Right atrium auricular region (tissue), 2 donors: ENCODE measurements around the gene DNAH7. TPM values are rescaled to one million over a fixed set of nuclear protein-coding genes. Genes with fewer than 3 reads are reported as not detected.

ENCODE experiments used
- DNase-seq: peaks from one replicate; pipeline ENCODE4 v3.0.0-alpha.2; 2019; ENCODE audit warnings: low spot score
- H3K27ac ChIP-seq, 2 donors: fragments of 200-600 bp; sonication (generic); 1 replicate in 1 of 2; 2 replicates in 1 of 2; pipeline ENCODE4 v1.5.1; 2016 to 2019
- H3K27me3 ChIP-seq, 2 donors: fragments of 200-600 bp; sonication (generic); one replicate each; pipeline versions ENCODE4 v1.5.1 to v1.6.0; 2017 to 2019
- H3K36me3 ChIP-seq: fragments of 200-600 bp; sonication (generic); one replicate; pipeline ENCODE4 v1.5.1; 2016
- H3K4me1 ChIP-seq, 2 donors: fragments of 200-600 bp; sonication (generic); one replicate each; pipeline versions ENCODE4 v1.5.1 to v1.6.0; 2017 to 2019
- H3K4me3 ChIP-seq, 2 donors: fragments of 200-600 bp; sonication (generic); 1 replicate in 1 of 2; 2 replicates in 1 of 2; pipeline ENCODE4 v1.5.1; 2017 to 2019; ENCODE audit warnings: mild to moderate bottlenecking in 1 of 2, moderate library complexity in 1 of 2
- H3K9me3 ChIP-seq, 2 donors: fragments of 200-600 bp; sonication (generic); one replicate each; pipeline ENCODE4 v1.5.1; 2019
- total RNA-seq, 2 donors: library from RNA; depleted of rRNA; stranded (reverse); fragments of >200 nt; gene quantifications; one replicate each; pipeline ENCODE4 v1.1.0, GENCODE V29; 2016
- TF ChIP-seq, protein P1 (sequence below), 2 donors: fragments of 200-600 bp; sonication (generic); IDR thresholded peaks; one replicate each; pipeline ENCODE4 v1.5.1; 2019; ENCODE audit warnings: antibody characterized with exemption in 2 of 2

Gene DNAH7
- total RNA-seq, 2 donors from 2014 or later, result 0.16 to 0.52 TPM

DNA sequence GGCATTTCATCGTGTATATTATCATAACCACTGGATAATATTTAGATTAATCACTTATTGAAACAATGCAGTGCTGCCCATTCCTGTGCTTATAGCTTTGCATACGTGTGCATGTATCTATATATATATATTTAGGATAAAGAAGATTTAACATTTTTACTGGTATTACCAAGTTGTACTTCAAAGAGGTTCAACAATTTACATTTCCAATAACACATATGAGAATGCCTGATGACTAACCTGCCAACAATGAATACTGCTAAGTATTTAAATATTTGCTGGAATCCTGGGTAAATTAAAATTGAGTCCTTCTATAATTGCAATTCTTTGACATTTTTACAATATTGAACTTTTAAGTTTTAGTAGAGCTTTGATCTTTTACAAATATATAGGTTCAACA, 300.2 kb downstream of the DNAH7 start:
- H3K36me3 ChIP-seq, result no peaks in the 10 kb centered on the region
- H3K9me3 ChIP-seq, result peaks cover 0 to 12% of the 10 kb centered on the region in 2 donors
- no peak overlapping the region for H3K27ac ChIP-seq
- H3K4me1 ChIP-seq, result no peaks in the 10 kb centered on the region
- no peak for DNase-seq
- no peak overlapping the region for H3K4me3 ChIP-seq
- TF ChIP-seq, protein P1, sequence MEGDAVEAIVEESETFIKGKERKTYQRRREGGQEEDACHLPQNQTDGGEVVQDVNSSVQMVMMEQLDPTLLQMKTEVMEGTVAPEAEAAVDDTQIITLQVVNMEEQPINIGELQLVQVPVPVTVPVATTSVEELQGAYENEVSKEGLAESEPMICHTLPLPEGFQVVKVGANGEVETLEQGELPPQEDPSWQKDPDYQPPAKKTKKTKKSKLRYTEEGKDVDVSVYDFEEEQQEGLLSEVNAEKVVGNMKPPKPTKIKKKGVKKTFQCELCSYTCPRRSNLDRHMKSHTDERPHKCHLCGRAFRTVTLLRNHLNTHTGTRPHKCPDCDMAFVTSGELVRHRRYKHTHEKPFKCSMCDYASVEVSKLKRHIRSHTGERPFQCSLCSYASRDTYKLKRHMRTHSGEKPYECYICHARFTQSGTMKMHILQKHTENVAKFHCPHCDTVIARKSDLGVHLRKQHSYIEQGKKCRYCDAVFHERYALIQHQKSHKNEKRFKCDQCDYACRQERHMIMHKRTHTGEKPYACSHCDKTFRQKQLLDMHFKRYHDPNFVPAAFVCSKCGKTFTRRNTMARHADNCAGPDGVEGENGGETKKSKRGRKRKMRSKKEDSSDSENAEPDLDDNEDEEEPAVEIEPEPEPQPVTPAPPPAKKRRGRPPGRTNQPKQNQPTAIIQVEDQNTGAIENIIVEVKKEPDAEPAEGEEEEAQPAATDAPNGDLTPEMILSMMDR (IDR thresholded peaks at IDR 0.05), result no peak
- H3K27me3 ChIP-seq, result no peaks in the 10 kb centered on the region

DNA sequence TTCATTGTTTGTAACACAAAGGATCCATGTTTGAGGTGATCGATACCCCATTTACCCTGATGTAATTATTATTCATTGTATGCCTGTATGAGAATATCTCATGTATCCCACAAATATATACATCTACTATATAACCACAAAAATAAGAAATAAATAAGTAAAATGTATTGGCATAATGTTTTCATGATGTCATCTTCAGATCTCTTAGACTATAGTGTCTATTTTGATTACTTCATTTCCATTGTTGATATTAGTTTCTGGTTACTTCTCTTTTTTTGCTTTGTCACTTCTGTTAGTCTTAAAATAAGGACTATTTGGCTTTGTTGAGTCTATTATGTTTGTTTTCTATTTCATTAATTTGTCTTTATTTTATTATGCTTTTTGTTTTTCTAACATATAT, 301.9 kb downstream of the DNAH7 start:
- Histone ChIP-seq H3K4me3 (no peak overlapping the region), H3K36me3 (no peaks in the 10 kb centered on the region), H3K27ac (no peak overlapping the region), H3K4me1 (no peaks in the 10 kb centered on the region), H3K27me3 (no peaks in the 10 kb centered on the region), H3K9me3 (peaks cover 0 to 12% of the 10 kb centered on the region in 2 donors)
- TF ChIP-seq, protein P1 (IDR thresholded peaks at IDR 0.05), result no peak
- no peak for DNase-seq

DNA sequence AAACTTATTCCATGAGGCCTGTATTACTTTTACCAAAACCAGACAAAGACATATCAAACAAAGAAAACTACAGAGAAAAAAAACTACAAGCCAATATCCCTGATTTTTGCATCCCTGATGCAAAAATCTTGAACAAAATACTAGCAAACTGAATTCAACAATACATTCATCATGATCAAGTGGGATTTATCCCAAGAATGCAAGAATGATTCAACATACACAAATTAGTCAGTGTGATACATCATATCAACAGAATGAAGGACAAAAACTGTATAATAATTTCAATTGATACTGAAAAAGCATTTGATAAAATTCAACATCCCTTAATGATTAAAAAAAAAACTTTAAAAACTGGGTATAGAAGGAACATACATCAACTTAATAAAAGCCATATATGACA, 304.8 kb downstream of the DNAH7 start:
- Histone ChIP-seq H3K4me1 (no peaks in the 10 kb centered on the region), H3K36me3 (no peaks in the 10 kb centered on the region), H3K4me3 (no peak overlapping the region), H3K27ac (no peak overlapping the region), H3K9me3 (peaks cover 0 to 24% of the 10 kb centered on the region in 2 donors), H3K27me3 (no peaks in the 10 kb centered on the region)
- TF ChIP-seq, protein P1 (IDR thresholded peaks at IDR 0.05), result no peak
- DNase-seq, result no peak

GRCh38 chr2:195759877-195760276, 308.8 kb downstream of the DNAH7 start:
- DNase-seq, result no peak
- H3K4me3 ChIP-seq, result no peak overlapping the region
- no peak overlapping the region for H3K27ac ChIP-seq
- peaks cover 0 to 20% of the 10 kb centered on the region in 2 donors for H3K9me3 ChIP-seq
- H3K36me3 ChIP-seq, result no peaks in the 10 kb centered on the region
- H3K4me1 ChIP-seq, result no peaks in the 10 kb centered on the region
- TF ChIP-seq, protein P1 (IDR thresholded peaks at IDR 0.05), result no peak
- H3K27me3 ChIP-seq, result no peaks in the 10 kb centered on the region

DNA sequence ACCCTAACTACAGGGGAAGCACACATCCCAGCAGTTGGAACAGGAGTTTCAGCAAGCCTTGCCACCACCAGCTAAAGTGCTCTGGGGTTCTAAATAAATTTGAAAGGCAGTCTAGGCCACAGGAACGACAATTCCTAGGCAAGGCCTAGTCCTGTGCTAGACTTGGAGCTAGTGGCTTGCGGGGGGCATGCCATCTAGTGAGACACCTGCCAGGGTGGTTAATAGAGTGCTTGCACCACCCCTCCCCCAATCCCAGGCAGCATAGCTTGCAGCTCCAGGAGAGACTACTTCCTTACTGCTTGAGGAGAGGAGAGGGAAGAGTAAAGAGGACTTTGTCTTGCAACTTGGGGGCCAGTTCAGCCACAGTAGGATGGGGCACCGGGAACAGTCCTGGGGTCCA, 309.8 kb downstream of the DNAH7 start:
- Histone ChIP-seq H3K36me3 (no peaks in the 10 kb centered on the region), H3K27ac (no peak overlapping the region), H3K9me3 (peaks cover 0 to 13% of the 10 kb centered on the region in 2 donors), H3K4me3 (no peak overlapping the region), H3K27me3 (no peaks in the 10 kb centered on the region), H3K4me1 (no peaks in the 10 kb centered on the region)
- no peak for DNase-seq
- TF ChIP-seq, protein P1 (IDR thresholded peaks at IDR 0.05), result no peak

- no peak overlapping the region for H3K4me3 ChIP-seq
- TF ChIP-seq, protein P1 (IDR thresholded peaks at IDR 0.05), result no peak
- H3K27me3 ChIP-seq, result no peaks in the 10 kb centered on the region
- no peaks in the 10 kb centered on the region for H3K4me1 ChIP-seq
- H3K9me3 ChIP-seq, result peaks cover 0 to 12% of the 10 kb centered on the region in 2 donors
- H3K36me3 ChIP-seq, result no peaks in the 10 kb centered on the region
- no peak overlapping the region for H3K27ac ChIP-seq
- DNase-seq, result no peak
These were observed 312.3 kb downstream of the DNAH7 start for GRCh38 chr2:195756218-195756942.
